ENCODE results near the gene MUC20.
"Not testable (repeated sequence)": the region's sequence is repeated elsewhere in the genome, so short reads cannot be mapped to it uniquely, and the experiment has no call there.

MUC20 gene

GRCh38 chr3:195757827-195758226, 37.0 kb downstream of the MUC20 start:
- DNase-seq: no peak

GRCh38 chr3:195758721-195759353, 38.1 kb downstream of the MUC20 start:
- no peak for DNase-seq

GRCh38 chr3:195760345-195761122, 39.8 kb downstream of the MUC20 start:
- no peak for DNase-seq

- DNase-seq: no peak
Measured at GRCh38 chr3:195761123-195761566, 40.4 kb downstream of the MUC20 start.

GRCh38 chr3:195761567-195762248, 40.9 kb downstream of the MUC20 start:
- no peak for DNase-seq

GRCh38 chr3:195762249-195762585, 41.4 kb downstream of the MUC20 start:
- no peak for DNase-seq

- no peak for DNase-seq
Measured at GRCh38 chr3:195762611-195763010, 41.8 kb downstream of the MUC20 start.

GRCh38 chr3:195763076-195763830, 42.5 kb downstream of the MUC20 start:
- no peak for DNase-seq

- no peak for DNase-seq
Measured at GRCh38 chr3:195763843-195764825, 43.4 kb downstream of the MUC20 start.

- no peak for DNase-seq
Measured at GRCh38 chr3:195764961-195765706, 44.4 kb downstream of the MUC20 start.

- DNase-seq: no peak
Measured at GRCh38 chr3:195766671-195767070, 45.9 kb downstream of the MUC20 start.

- no peak for DNase-seq
Measured at GRCh38 chr3:195767792-195768191, 47.0 kb downstream of the MUC20 start.

- DNase-seq: no peak
Measured at GRCh38 chr3:195768414-195768813, 47.6 kb downstream of the MUC20 start.

GRCh38 chr3:195768831-195769303, 48.1 kb downstream of the MUC20 start:
- no peak for DNase-seq

GRCh38 chr3:195769551-195769950, 48.8 kb downstream of the MUC20 start:
- DNase-seq: no peak

GRCh38 chr3:195770081-195770840, 49.5 kb downstream of the MUC20 start:
- no peak for DNase-seq

- not testable (repeated sequence) for DNase-seq
Measured at GRCh38 chr3:195770841-195771645, 50.3 kb downstream of the MUC20 start.

GRCh38 chr3:195771646-195772300, 51.0 kb downstream of the MUC20 start:
- no peak for DNase-seq
